ENCODE data around the gene RABGAP1L.

GRCh38 chr1:174999216-174999935, 840.1 kb downstream of the RABGAP1L start:
- TF ChIP-seq CTCF (IDR thresholded peaks at IDR 0.05) (peak in 1 of 6 experiments; percentile 12), POLR2A (IDR thresholded peaks at IDR 0.05) (peak; percentile 44 to 98 (median 95)), POLR2AphosphoS5 (IDR thresholded peaks at IDR 0.05) (peak; percentile 96 to 98)
